H1 (cell line): ENCODE results near the gene MTX2. TPM values are rescaled to one million over a fixed set of nuclear protein-coding genes. Genes with fewer than 3 reads are reported as not detected.

Source experiments
- CTCF ChIA-PET: fragments of 300-600 bp; sonication (Branson Sonifier 250); formaldehyde crosslinking; loops from one replicate; lab custom pipeline; 2021; ENCODE audit not compliant: partially characterized antibody; lab: Charles Lee
- POLR2A ChIA-PET: fragments of 300-600 bp; sonication (Branson Sonifier 250); formaldehyde crosslinking; loops from one replicate; lab custom pipeline; 2021; ENCODE audit warnings: inconsistent platforms; ENCODE audit not compliant: partially characterized antibody; lab: Charles Lee
- DNase-seq, 2 experiments: peaks; one replicate each; pipeline versions ENCODE4 v3.0.0 to v3.0.0-alpha.2; 2010 to 2022; ENCODE audit warnings: low spot score in 2 of 2, low read depth in 1 of 2, mixed read lengths in 1 of 2
- FAIRE-seq: peaks from 2 replicates; lab custom pipeline; 2011; peaks lifted over from hg19 to GRCh38; lab: Jason Lieb, UNC
- H2AFZ ChIP-seq: 2 replicates; pipeline ENCODE4 v1.8.1; 2012; ENCODE audit warnings: low read length, inconsistent platforms
- H2AK5ac ChIP-seq: 2 replicates; pipeline ENCODE4 v1.6.1; 2013; ENCODE audit warnings: low read depth, low read length
- H2BK120ac ChIP-seq: replicated peaks from 2 replicates; pipeline ENCODE3; 2013; ENCODE audit warnings: low read depth, low read length, inconsistent platforms
- H2BK12ac ChIP-seq: 2 replicates; pipeline ENCODE4 v1.6.1; 2013; ENCODE audit warnings: low read depth, low read length
- H2BK15ac ChIP-seq: 2 replicates; pipeline ENCODE4 v1.6.1; 2013; ENCODE audit warnings: low read length
- H2BK20ac ChIP-seq: 2 replicates; pipeline ENCODE4 v1.6.1; 2013; ENCODE audit warnings: low read length
- H2BK5ac ChIP-seq: 2 replicates; pipeline ENCODE4 v1.6.1; 2013; ENCODE audit warnings: low read depth, low read length
- H3K14ac ChIP-seq: 2 replicates; pipeline ENCODE4 v1.6.1; 2013; ENCODE audit warnings: inconsistent platforms; ENCODE audit not compliant: insufficient read length
- H3K18ac ChIP-seq: 2 replicates; pipeline ENCODE4 v1.6.1; 2013; ENCODE audit warnings: low read length; ENCODE audit errors: extremely low read depth
- H3K23ac ChIP-seq: 2 replicates; pipeline ENCODE4 v1.6.1; 2013; ENCODE audit warnings: inconsistent platforms; ENCODE audit not compliant: insufficient read length
- H3K23me2 ChIP-seq: 2 replicates; pipeline ENCODE4 v1.6.1; 2013; ENCODE audit warnings: low read depth, low read length
- H3K27ac ChIP-seq: 2 replicates; pipeline ENCODE4 v1.6.1; 2011; ENCODE audit warnings: low read depth, low read length, inconsistent platforms
- H3K27me3 ChIP-seq, 4 experiments: replicated peaks in 1 of 4; 1 replicate in 1 of 4; 2 replicates in 3 of 4; pipeline versions ENCODE4 v1.6.1 to v1.8.1; 2011 to 2013; ENCODE audit warnings: low read length in 3 of 4, mild to moderate bottlenecking in 3 of 4, inconsistent platforms in 2 of 4, mixed read lengths in 2 of 4, moderate library complexity in 1 of 4; ENCODE audit not compliant: control insufficient read depth in 3 of 4, insufficient read depth in 3 of 4; ENCODE audit errors: extremely low read depth in 1 of 4
- H3K36me3 ChIP-seq, 4 experiments: 2 replicates each; pipeline versions ENCODE4 v1.6.1 to v1.8.1; 2011 to 2013; ENCODE audit warnings: mild to moderate bottlenecking in 4 of 4, low read length in 3 of 4, moderate library complexity in 2 of 4, control low read depth in 1 of 4, inconsistent platforms in 1 of 4; ENCODE audit not compliant: insufficient read depth in 4 of 4, control insufficient read depth in 2 of 4
- H3K4ac ChIP-seq: replicated peaks from 2 replicates; pipeline ENCODE3; 2013; ENCODE audit warnings: low read length, low read depth, mixed read lengths, inconsistent platforms; ENCODE audit not compliant: insufficient read length
- H3K4me1 ChIP-seq, 4 experiments: replicated peaks in 1 of 4; 1 replicate in 1 of 4; 2 replicates in 3 of 4; pipeline versions ENCODE4 v1.6.1 to v1.8.1; 2011 to 2013; ENCODE audit warnings: low read length in 3 of 4, inconsistent platforms in 2 of 4, mixed read lengths in 1 of 4; ENCODE audit not compliant: insufficient read depth in 4 of 4, control insufficient read depth in 3 of 4
- H3K4me2 ChIP-seq, 2 experiments: 2 replicates each; pipeline versions ENCODE4 v1.6.1 to v1.8.1; 2011 to 2013; ENCODE audit warnings: low read depth in 2 of 2, low read length in 2 of 2, control low read depth in 1 of 2, inconsistent platforms in 1 of 2, mild to moderate bottlenecking in 1 of 2; ENCODE audit not compliant: insufficient read depth in 1 of 2
- H3K4me3 ChIP-seq, 4 experiments: fragments of 200-600, 300-600 bp in 1 of 4; sonication (generic), shearing (Covaris generic), sonication (Bioruptor Twin) in 1 of 4; 2 replicates each; pipeline versions ENCODE4 v1.5.1 to v1.8.1; 2011 to 2016; ENCODE audit warnings: low read length in 4 of 4, low read depth in 3 of 4, control low read depth in 2 of 4, inconsistent platforms in 2 of 4, mild to moderate bottlenecking in 2 of 4, mixed read lengths in 1 of 4, moderate library complexity in 1 of 4; ENCODE audit not compliant: insufficient read depth in 2 of 4; ENCODE audit errors: extremely low read depth in 1 of 4
- H3K56ac ChIP-seq: replicated peaks from 2 replicates; pipeline ENCODE3; 2013; ENCODE audit warnings: low read depth, mild to moderate bottlenecking, mixed read lengths, low read length, inconsistent platforms; ENCODE audit not compliant: insufficient read length
- H3K79me1 ChIP-seq: 2 replicates; pipeline ENCODE4 v1.6.1; 2013; ENCODE audit warnings: low read depth, low read length, control low read depth
- H3K79me2 ChIP-seq, 2 experiments: 2 replicates each; pipeline versions ENCODE4 v1.6.1 to v1.8.1; 2012 to 2013; ENCODE audit warnings: low read length in 2 of 2, mild to moderate bottlenecking in 2 of 2, inconsistent platforms in 1 of 2; ENCODE audit not compliant: insufficient read depth in 2 of 2, control insufficient read depth in 1 of 2
- H3K9ac ChIP-seq, 4 experiments: replicated peaks in 1 of 4; 1 replicate in 1 of 4; 2 replicates in 3 of 4; pipeline versions ENCODE4 v1.6.1 to v1.8.1; 2011 to 2013; ENCODE audit warnings: low read depth in 3 of 4, low read length in 3 of 4, control low read depth in 2 of 4, mild to moderate bottlenecking in 2 of 4, moderate library complexity in 2 of 4, inconsistent platforms in 1 of 4; ENCODE audit errors: extremely low read depth in 1 of 4
- H3K9me3 ChIP-seq, 2 experiments: 2 replicates each; pipeline versions ENCODE4 v1.6.1 to v1.8.1; 2012 to 2013; ENCODE audit warnings: mild to moderate bottlenecking in 2 of 2, moderate library complexity in 2 of 2, control low read depth in 1 of 2, inconsistent platforms in 1 of 2, low read depth in 1 of 2, low read length in 1 of 2, mixed read lengths in 1 of 2; ENCODE audit not compliant: insufficient read depth in 2 of 2
- H4K20me1 ChIP-seq, 2 experiments: replicated peaks in 1 of 2; 2 replicates each; pipeline versions ENCODE3 to v1.8.1; 2011 to 2013; ENCODE audit warnings: inconsistent platforms in 2 of 2, low read length in 2 of 2, mild to moderate bottlenecking in 1 of 2; ENCODE audit not compliant: insufficient read depth in 2 of 2, control insufficient read depth in 1 of 2
- H4K5ac ChIP-seq: 2 replicates; pipeline ENCODE4 v1.6.1; 2013; ENCODE audit warnings: low read length, low read depth, mixed read lengths, inconsistent platforms; ENCODE audit not compliant: insufficient read length
- H4K8ac ChIP-seq: 2 replicates; pipeline ENCODE4 v1.8.0; 2013; ENCODE audit warnings: mild to moderate bottlenecking, moderate library complexity, low read length, inconsistent platforms; ENCODE audit not compliant: insufficient read depth; ENCODE audit errors: extremely low read depth
- H4K91ac ChIP-seq: replicated peaks from 2 replicates; pipeline ENCODE3; 2013; ENCODE audit warnings: low read length, mixed read lengths, inconsistent platforms; ENCODE audit not compliant: insufficient read length
- CBX8 ChIP-seq: fragments of 300-800, 300-1000 bp; sonication (generic); IDR thresholded peaks from 2 replicates; pipeline ENCODE4 v1.7.1; 2016; ENCODE audit warnings: low read depth, low read length, borderline replicate concordance
- GABPA ChIP-seq: IDR thresholded peaks from 2 replicates; pipeline ENCODE4 v1.6.1; 2011; ENCODE audit warnings: mild to moderate bottlenecking, low read length, moderate library complexity, borderline replicate concordance; ENCODE audit not compliant: insufficient read depth
- JUN ChIP-seq: IDR thresholded peaks from 2 replicates; pipeline ENCODE4 v1.6.1; 2011; ENCODE audit warnings: low read depth, mild to moderate bottlenecking, improper control_type of control experiment, low read length
- TAF1 ChIP-seq: IDR thresholded peaks from 2 replicates; pipeline ENCODE4 v1.6.1; 2011; ENCODE audit warnings: mild to moderate bottlenecking, low read depth, low read length
- WGBS, 2 experiments: shearing (Covaris generic) in 1 of 2; methylation state at CpG; one replicate each; pipeline versions ENCODE4 v1.1.6 to v1.1.7; 2013 to 2015; ENCODE audit warnings: low lambda C conversion rate in 2 of 2, mixed read lengths in 2 of 2, inconsistent platforms in 1 of 2, low coverage in 1 of 2, missing lambda C conversion rate in 1 of 2; ENCODE audit not compliant: insufficient replicate concordance in 2 of 2, insufficient coverage in 1 of 2, insufficient read length in 1 of 2; ENCODE audit errors: extremely low coverage in 1 of 2, missing lambda C conversion rate in 1 of 2; 5-methylcytosine and 5-hydroxymethylcytosine counted together
- polyA plus RNA-seq, 7 experiments: library from polyadenylated mRNA; depleted of rRNA in 3 of 7; stranded (reverse) in 5 of 7; unstranded in 2 of 7; fragments of >200 nt in 5 of 7; fragments of 200-250 nt in 2 of 7; gene quantifications; 1 replicate in 5 of 7; 2 replicates in 1 of 7; 4 replicates in 1 of 7; pipeline versions ENCODE4 v1.2.1 to v1.2.3, GENCODE V29; 2011 to 2013; ENCODE audit warnings: missing spikeins in 2 of 7, mixed read lengths in 2 of 7
- total RNA-seq: library from RNA; stranded (reverse); fragmentation: NEBNext Ultra II Directional; extraction: Animal tissue kit (Norgen Biotek cat#: 25700); gene quantifications from 2 replicates; pipeline ENCODE4 v1.2.1, GENCODE V29; 2021

The MTX2 gene
- total and polyA plus RNA-seq, 2 of the 8 experiments (the other 6 are each of a cell fraction or from before 2014, with no cell fraction given): 33.5 to 38.3 TPM

DNA sequence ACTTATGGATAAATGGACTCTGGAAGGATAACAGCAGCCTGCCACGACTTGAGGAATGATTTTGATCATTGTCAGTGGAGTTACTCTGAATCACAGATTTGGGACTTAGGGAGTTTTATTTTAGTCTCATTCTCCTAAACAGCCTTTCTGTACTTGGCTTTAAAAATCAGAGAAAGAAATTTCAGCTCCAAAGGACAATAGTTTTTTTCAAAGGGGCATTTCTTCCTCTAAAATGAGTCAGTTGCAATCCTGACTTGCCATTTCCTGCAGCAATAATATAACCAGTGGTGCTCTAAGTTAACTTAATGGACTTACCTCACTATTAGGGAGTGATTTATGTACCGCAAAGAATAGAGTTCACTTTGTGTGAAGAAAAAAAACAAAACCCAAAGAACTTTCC is 35.1 kb upstream of the MTX2 start:
- no peak for DNase-seq
- Histone ChIP-seq H3K18ac (no peak overlapping the region), H2AK5ac (no peak overlapping the region), H2BK120ac (no peak overlapping the region), H2BK15ac (no peak overlapping the region), H3K4me1 (no peaks in the 10 kb centered on the region), H3K9me3 (no peaks in the 10 kb centered on the region), H3K79me2 (no peaks in the 10 kb centered on the region), H4K91ac (no peak overlapping the region), H3K79me1 (no peaks in the 10 kb centered on the region), H3K27ac (no peak overlapping the region), H2BK12ac (no peak overlapping the region), H3K56ac (no peak overlapping the region), H2BK5ac (no peak overlapping the region), H3K36me3 (no peaks in the 10 kb centered on the region), H3K9ac (no peak overlapping the region), H3K14ac (no peak overlapping the region), H4K8ac (no peak overlapping the region), H3K4ac (no peak overlapping the region), H3K23me2 (no peaks in the 10 kb centered on the region), H2BK20ac (no peak overlapping the region), H3K4me3 (no peak overlapping the region), H3K23ac (no peak overlapping the region), H3K4me2 (no peak overlapping the region), H4K5ac (no peak overlapping the region), H3K27me3 (no peaks in the 10 kb centered on the region), H4K20me1 (no peaks in the 10 kb centered on the region), H2AFZ (no peak overlapping the region)
- ChIA-PET POLR2A (no interaction called here), CTCF (interaction anchor here (0.6 to 0.9 kb wide), 2 partner anchors 104 to 419 kb away, joined by 3 to 4 read pairs; no protein-coding TSS in a partner anchor)
- FAIRE-seq: no peak
- WGBS, 2 experiments: 83% methylated on average over 2 of the region's 2 CpGs; no CpG with 5 or more reads in 1 of the 2 experiments
- TF ChIP-seq TAF1 (no peak), GABPA (no peak), CBX8 (no peak), JUN (no peak)
